ENCODE measurements around the gene CASTOR1. TPM values are rescaled to one million over a fixed set of nuclear protein-coding genes. Genes with fewer than 3 reads are reported as not detected.
A peak's percentile ranks its signal among the peaks of the same experiment; 100 is the strongest.

CASTOR1 gene
- total RNA-seq, 1 experiment from 2014 or later, result 16.0 TPM

DNA sequence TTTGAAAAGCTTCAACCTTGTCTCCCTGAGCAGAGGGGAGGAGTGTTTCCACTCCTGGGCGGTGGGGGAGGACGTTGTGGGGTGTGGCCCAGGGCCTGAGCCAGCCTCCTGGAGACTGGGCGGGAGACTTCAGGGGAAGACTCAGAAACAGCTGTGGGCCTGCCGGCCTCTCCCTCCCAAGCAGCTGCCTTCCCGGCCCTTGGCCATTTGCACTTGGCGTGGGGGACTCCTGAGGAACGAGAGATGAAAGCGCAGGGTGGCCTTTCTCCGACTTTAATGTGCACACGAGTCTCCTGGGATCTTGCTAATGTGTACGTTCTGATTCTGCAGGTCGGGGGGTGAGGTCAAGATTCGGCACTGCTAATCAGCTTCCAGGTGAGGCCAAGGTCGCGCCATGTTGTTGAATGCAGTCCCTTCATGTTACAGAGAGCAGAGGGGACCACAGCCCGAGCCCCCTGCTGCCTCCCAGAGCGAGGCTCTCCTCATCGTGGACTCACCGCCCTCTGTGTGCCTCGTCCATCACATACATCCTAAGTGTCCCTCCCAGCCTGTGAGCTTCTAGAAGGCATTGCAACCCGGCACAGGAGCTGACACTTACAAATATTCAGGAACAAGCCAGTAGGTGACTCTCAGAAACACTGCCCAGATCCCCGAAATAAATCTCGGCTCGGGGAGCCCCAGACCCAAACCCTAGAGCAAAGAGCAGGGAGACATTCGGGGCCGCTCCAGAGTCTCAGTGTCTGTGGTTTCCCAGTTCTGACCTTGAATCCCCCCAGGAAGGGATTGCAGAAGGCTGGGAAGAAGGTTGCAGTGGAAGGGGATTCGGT, 50.4 kb downstream of the CASTOR1 start:
- Mint-ChIP-seq H3K9me3 (no peaks in the 10 kb centered on the region), H3K4me3 (no peak overlapping the region; the same call in 1 of the 2 replicates), H3K4me1 (peaks cover 42% of the 10 kb centered on the region), H3K27me3 (ENCODE audit: low read depth) (no peaks in the 10 kb centered on the region; the same call in 1 of the 2 replicates), H3K27ac (no peak overlapping the region; the same call in 1 of the 2 replicates), H3K36me3 (peaks cover 6% of the 10 kb centered on the region; the same call in 1 of the 2 replicates)
- ATAC-seq (peak; percentile 78), DNase-seq (ENCODE audit: low spot score) (peak; percentile 50)
- ChIA-PET CTCF (interaction anchor here (0.9 to 2.9 kb wide), 4 partner anchors 17 to 131 kb away, joined by 3 to 22 read pairs (median 8); no protein-coding TSS in a partner anchor), POLR2A (no interaction called here)
- TF ChIP-seq, protein P1, sequence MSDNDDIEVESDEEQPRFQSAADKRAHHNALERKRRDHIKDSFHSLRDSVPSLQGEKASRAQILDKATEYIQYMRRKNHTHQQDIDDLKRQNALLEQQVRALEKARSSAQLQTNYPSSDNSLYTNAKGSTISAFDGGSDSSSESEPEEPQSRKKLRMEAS (CRISPR knock-in tag; IDR thresholded peaks at IDR 0.05), result peak; percentile 19; the same call in 1 of the 2 replicates
- peak; percentile 56; the same call in 1 of the 2 replicates for TF ChIP-seq ZNF263 (CRISPR knock-in tag; IDR thresholded peaks at IDR 0.05; ENCODE audit: low read depth)
- TF ChIP-seq TEAD4 (CRISPR knock-in tag; IDR thresholded peaks at IDR 0.05), result no peak

DNA sequence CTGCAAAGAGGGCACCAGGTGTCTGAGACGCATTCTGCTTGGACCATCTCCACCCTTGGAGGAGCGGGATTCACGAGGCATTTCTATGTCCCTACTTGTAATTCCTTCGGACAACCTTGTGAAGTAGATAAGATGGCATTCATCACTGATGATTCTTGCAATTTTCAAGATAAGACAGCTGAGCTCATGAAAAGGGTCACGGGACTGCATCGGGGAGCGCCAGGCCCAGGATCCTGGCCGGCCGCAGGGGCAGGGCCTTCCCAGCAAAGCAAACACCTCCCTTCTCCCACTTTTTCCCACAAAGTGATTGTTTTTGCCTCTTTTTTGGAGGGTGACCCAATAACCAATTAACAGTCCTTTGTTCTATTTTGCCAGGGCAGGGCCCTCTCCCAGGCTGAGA, 51.2 kb downstream of the CASTOR1 start:
- H3K4me1 Mint-ChIP-seq, result peaks cover 45% of the 10 kb centered on the region
- no peaks in the 10 kb centered on the region; the same call in 1 of the 2 replicates for H3K27me3 Mint-ChIP-seq (ENCODE audit: low read depth)

DNA sequence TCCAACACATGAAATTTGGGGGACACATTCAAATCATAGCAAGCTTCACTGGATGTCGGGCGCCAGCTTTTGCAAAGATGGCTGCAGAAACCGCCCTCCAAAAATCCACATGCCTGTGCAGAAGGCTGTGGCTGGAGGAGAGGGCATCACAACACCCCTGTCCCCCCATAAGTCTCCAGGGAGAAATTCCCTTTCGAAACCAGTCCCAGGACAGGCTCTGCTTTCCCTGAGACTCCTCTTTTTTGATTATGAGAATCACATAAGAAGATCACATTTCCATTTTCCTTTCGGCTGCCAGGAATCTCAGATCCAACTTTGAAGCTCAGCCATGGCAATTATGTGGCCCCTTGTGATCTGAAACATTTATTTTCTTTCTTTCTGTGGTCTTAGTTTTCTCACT, 52.4 kb downstream of the CASTOR1 start:
- ChIA-PET CTCF (interaction anchor here (0.6 to 2.9 kb wide), 3 partner anchors 17 to 51 kb away, joined by 3 to 22 read pairs (median 5); no protein-coding TSS in a partner anchor), POLR2A (no interaction called here)
- DNase-seq (ENCODE audit: low spot score) (no peak), ATAC-seq (no peak)
- Mint-ChIP-seq H3K4me1 (peaks cover 52% of the 10 kb centered on the region), H3K4me3 (no peak overlapping the region), H3K27me3 (ENCODE audit: low read depth) (no peaks in the 10 kb centered on the region; the same call in 1 of the 2 replicates), H3K36me3 (no peaks in the 10 kb centered on the region), H3K27ac (no peak overlapping the region), H3K9me3 (no peaks in the 10 kb centered on the region)
- TF ChIP-seq, protein P2, sequence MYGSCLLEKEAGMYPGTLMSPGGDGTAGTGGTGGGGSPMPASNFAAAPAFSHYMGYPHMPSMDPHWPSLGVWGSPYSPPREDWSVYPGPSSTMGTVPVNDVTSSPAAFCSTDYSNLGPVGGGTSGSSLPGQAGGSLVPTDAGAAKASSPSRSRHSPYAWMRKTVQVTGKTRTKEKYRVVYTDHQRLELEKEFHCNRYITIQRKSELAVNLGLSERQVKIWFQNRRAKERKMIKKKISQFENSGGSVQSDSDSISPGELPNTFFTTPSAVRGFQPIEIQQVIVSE (CRISPR knock-in tag; IDR thresholded peaks at IDR 0.05; ENCODE audit: borderline replicate concordance), result no peak
- TF ChIP-seq, protein P1 (CRISPR knock-in tag; IDR thresholded peaks at IDR 0.05), result no peak
- TF ChIP-seq ESRRA (CRISPR knock-in tag; IDR thresholded peaks at IDR 0.05; ENCODE audit: borderline replicate concordance) (no peak), ZNF396 (CRISPR knock-in tag; IDR thresholded peaks at IDR 0.05; ENCODE audit: borderline replicate concordance) (no peak), JUN (CRISPR knock-in tag; IDR thresholded peaks at IDR 0.05) (no peak), GABPB1 (CRISPR knock-in tag; IDR thresholded peaks at IDR 0.05) (no peak), HMGA2 (CRISPR knock-in tag; IDR thresholded peaks at IDR 0.05) (no peak), CREB1 (CRISPR knock-in tag; IDR thresholded peaks at IDR 0.05) (no peak)
- TF ChIP-seq, protein P3, sequence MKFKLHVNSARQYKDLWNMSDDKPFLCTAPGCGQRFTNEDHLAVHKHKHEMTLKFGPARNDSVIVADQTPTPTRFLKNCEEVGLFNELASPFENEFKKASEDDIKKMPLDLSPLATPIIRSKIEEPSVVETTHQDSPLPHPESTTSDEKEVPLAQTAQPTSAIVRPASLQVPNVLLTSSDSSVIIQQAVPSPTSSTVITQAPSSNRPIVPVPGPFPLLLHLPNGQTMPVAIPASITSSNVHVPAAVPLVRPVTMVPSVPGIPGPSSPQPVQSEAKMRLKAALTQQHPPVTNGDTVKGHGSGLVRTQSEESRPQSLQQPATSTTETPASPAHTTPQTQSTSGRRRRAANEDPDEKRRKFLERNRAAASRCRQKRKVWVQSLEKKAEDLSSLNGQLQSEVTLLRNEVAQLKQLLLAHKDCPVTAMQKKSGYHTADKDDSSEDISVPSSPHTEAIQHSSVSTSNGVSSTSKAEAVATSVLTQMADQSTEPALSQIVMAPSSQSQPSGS (CRISPR knock-in tag; IDR thresholded peaks at IDR 0.05; ENCODE audit: borderline replicate concordance, low read depth), result no peak
- TF ChIP-seq, protein P4, sequence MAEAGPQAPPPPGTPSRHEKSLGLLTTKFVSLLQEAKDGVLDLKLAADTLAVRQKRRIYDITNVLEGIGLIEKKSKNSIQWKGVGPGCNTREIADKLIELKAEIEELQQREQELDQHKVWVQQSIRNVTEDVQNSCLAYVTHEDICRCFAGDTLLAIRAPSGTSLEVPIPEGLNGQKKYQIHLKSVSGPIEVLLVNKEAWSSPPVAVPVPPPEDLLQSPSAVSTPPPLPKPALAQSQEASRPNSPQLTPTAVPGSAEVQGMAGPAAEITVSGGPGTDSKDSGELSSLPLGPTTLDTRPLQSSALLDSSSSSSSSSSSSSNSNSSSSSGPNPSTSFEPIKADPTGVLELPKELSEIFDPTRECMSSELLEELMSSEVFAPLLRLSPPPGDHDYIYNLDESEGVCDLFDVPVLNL (CRISPR knock-in tag; IDR thresholded peaks at IDR 0.05; ENCODE audit: borderline replicate concordance, low read depth), result no peak

More for the DNA sequence above, 51.2 kb downstream of the CASTOR1 start:
- TF ChIP-seq ZNF121 (CRISPR knock-in tag; IDR thresholded peaks at IDR 0.05) (no peak), ZNF671 (CRISPR knock-in tag; IDR thresholded peaks at IDR 0.05) (no peak), GTF2I (CRISPR knock-in tag; conservative IDR thresholded peaks at IDR 0.05) (no peak), GABPB1 (CRISPR knock-in tag; IDR thresholded peaks at IDR 0.05) (no peak), TEAD1 (CRISPR knock-in tag; IDR thresholded peaks at IDR 0.05) (no peak), ZNF416 (CRISPR knock-in tag; IDR thresholded peaks at IDR 0.05) (no peak), ZNF232 (CRISPR knock-in tag; IDR thresholded peaks at IDR 0.05) (no peak), TEAD4 (CRISPR knock-in tag; IDR thresholded peaks at IDR 0.05) (no peak)
- no peaks in the 10 kb centered on the region for H3K9me3 Mint-ChIP-seq
- no peak for ATAC-seq
- H3K4me3 Mint-ChIP-seq, result no peak overlapping the region
- POLR2A ChIA-PET, result no interaction called here
- CTCF ChIA-PET, result interaction anchor here (0.9 to 2.9 kb wide), 4 partner anchors 17 to 130 kb away, joined by 3 to 22 read pairs (median 8); no protein-coding TSS in a partner anchor
- H3K36me3 Mint-ChIP-seq, result no peaks in the 10 kb centered on the region; the same call in 1 of the 2 replicates
- DNase-seq (ENCODE audit: low spot score), result no peak
- no peak overlapping the region for H3K27ac Mint-ChIP-seq
